Measurements from ENCODE around the gene DKC1. TPM values are rescaled to one million over a fixed set of nuclear protein-coding genes. Genes with fewer than 3 reads are reported as not detected.

The DKC1 gene
- total RNA-seq, 1 experiment from 2014 or later: 115 TPM

DNA sequence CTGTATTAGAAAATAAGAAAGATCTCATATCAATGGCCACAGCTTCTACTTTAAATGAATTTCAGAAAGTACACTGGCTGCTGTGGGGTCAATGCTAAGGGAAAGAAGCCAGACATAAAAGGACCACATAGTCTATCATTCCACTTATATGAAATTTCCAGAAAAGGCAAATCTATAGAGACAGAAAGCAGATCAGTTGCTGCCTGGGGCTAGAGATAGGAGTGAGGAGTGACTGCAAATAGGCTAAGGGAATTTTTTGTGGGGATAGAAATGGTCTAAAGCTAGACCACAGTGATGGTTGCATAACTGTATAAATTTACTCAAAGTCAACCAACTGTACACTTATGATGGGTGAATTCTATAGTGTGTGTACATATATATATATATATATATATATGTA is 20.1 kb upstream of the DKC1 start:
- Histone ChIP-seq H3K27ac (ENCODE audit: low read length) (no peak overlapping the region), H3K79me2 (ENCODE audit: low read length) (no peaks in the 10 kb centered on the region), H3K36me3 (ENCODE audit: low read depth, low read length) (no peaks in the 10 kb centered on the region), H3K9me2 (replicated peaks; ENCODE audit: low read length) (no peaks in the 10 kb centered on the region), H4K20me1 (ENCODE audit: low read length) (no peaks in the 10 kb centered on the region), H3K9ac (ENCODE audit: low read length) (no peak overlapping the region), H3K4me2 (ENCODE audit: low read length) (no peak overlapping the region), H3K27me3 (ENCODE audit: low read length) (no peaks in the 10 kb centered on the region), H3F3A (ENCODE audit: low read length, unreplicated experiment) (no peaks in the 10 kb centered on the region), H3K4me3 (ENCODE audit: low read length) (no peak overlapping the region), H2AFZ (ENCODE audit: low read length) (no peak overlapping the region), H3K9me3 (ENCODE audit: low read length) (no peaks in the 10 kb centered on the region), H3K4me1 (ENCODE audit: insufficient read depth, low read length) (peaks cover 6% of the 10 kb centered on the region; the same call in 1 of the 2 replicates)
- CTCF ChIA-PET: no interaction called here
- ATAC-seq (no peak), DNase-seq (no peak)
- no peak for TF ChIP-seq EZH2phosphoT487 (IDR thresholded peaks at IDR 0.05; ENCODE audit: borderline replicate concordance, low read length)
- TF ChIP-seq, protein P1, sequence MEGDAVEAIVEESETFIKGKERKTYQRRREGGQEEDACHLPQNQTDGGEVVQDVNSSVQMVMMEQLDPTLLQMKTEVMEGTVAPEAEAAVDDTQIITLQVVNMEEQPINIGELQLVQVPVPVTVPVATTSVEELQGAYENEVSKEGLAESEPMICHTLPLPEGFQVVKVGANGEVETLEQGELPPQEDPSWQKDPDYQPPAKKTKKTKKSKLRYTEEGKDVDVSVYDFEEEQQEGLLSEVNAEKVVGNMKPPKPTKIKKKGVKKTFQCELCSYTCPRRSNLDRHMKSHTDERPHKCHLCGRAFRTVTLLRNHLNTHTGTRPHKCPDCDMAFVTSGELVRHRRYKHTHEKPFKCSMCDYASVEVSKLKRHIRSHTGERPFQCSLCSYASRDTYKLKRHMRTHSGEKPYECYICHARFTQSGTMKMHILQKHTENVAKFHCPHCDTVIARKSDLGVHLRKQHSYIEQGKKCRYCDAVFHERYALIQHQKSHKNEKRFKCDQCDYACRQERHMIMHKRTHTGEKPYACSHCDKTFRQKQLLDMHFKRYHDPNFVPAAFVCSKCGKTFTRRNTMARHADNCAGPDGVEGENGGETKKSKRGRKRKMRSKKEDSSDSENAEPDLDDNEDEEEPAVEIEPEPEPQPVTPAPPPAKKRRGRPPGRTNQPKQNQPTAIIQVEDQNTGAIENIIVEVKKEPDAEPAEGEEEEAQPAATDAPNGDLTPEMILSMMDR (conservative IDR thresholded peaks at IDR 0.05; ENCODE audit: low read depth, low read length): no peak
- TF ChIP-seq EZH2 (IDR thresholded peaks at IDR 0.05; ENCODE audit: low read length, unreplicated experiment): no peak
- POLR2A ChIA-PET (ENCODE audit: unreplicated experiment): no interaction called here
- no TSS peak for BruUV-seq (replicated peaks)
- intact Hi-C loops (cut with micrococcal nuclease): no loop called here

DNA sequence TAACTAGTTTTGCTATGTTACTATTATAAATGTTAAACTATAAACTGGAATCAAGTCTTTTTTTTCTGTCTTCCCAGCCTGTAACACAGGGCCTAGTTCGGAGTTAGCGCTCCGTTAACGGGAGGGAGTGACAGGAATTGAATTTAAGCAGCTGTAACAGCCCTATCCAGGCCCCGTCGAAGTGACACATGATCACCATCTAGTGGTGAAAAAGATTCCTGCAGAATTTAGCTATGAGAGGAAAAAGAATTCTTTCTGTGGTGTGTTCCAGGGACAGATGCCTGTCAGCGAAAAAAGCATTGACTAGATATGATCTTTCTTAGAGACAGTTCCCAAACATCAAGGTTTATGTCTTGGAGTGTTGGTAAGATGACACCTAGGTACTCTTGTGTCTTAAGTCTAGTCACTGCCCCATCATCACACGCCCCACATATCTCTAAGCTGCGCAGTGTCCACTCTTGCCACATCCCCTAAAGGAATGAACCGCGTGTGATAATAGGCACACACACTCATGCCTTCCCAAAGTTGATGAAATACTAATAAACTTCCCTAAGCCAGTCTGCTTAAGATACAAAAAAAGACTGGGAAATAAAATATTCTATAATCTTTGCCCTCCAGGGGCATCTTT is 13.8 kb upstream of the DKC1 start:
- no peak overlapping the region for H3K9ac ChIP-seq (ENCODE audit: low read length)
- ChIA-PET POLR2A (ENCODE audit: unreplicated experiment) (no interaction called here), CTCF (interaction anchor here (0.6 to 1.6 kb wide), 5 partner anchors 11 to 153 kb away, joined by 3 to 9 read pairs (median 5); no protein-coding TSS in a partner anchor)
- TF ChIP-seq EZH2phosphoT487 (IDR thresholded peaks at IDR 0.05; ENCODE audit: borderline replicate concordance, low read length): no peak
- TF ChIP-seq, protein P1 (conservative IDR thresholded peaks at IDR 0.05; ENCODE audit: low read depth, low read length): peak; percentile 83
- ATAC-seq (peak; percentile 71), DNase-seq (peak; percentile 88)
- peaks cover 7% of the 10 kb centered on the region; the same call in 1 of the 2 replicates for H3K4me1 ChIP-seq (ENCODE audit: insufficient read depth, low read length)
- BruUV-seq (replicated peaks): no TSS peak
- no peaks in the 10 kb centered on the region for H3K79me2 ChIP-seq (ENCODE audit: low read length)
- H3K9me2 ChIP-seq (replicated peaks; ENCODE audit: low read length): no peaks in the 10 kb centered on the region
- H4K20me1 ChIP-seq (ENCODE audit: low read length): no peaks in the 10 kb centered on the region
- H3F3A ChIP-seq (ENCODE audit: low read length, unreplicated experiment): no peaks in the 10 kb centered on the region
- peaks cover 30% of the 10 kb centered on the region for H3K27me3 ChIP-seq (ENCODE audit: low read length)
- no peak overlapping the region for H2AFZ ChIP-seq (ENCODE audit: low read length)
- intact Hi-C loops (cut with micrococcal nuclease): loop anchor here (1.0 kb wide), 3 partner anchors 24 to 92 kb away; no protein-coding TSS in a partner anchor
- no peak overlapping the region for H3K27ac ChIP-seq (ENCODE audit: low read length)
- no peaks in the 10 kb centered on the region for H3K36me3 ChIP-seq (ENCODE audit: low read depth, low read length)
- H3K4me3 ChIP-seq (ENCODE audit: low read length): no peak overlapping the region
- H3K9me3 ChIP-seq (ENCODE audit: low read length): no peaks in the 10 kb centered on the region
- peak overlapping the region; percentile 57 for H3K4me2 ChIP-seq (ENCODE audit: low read length)

DNA sequence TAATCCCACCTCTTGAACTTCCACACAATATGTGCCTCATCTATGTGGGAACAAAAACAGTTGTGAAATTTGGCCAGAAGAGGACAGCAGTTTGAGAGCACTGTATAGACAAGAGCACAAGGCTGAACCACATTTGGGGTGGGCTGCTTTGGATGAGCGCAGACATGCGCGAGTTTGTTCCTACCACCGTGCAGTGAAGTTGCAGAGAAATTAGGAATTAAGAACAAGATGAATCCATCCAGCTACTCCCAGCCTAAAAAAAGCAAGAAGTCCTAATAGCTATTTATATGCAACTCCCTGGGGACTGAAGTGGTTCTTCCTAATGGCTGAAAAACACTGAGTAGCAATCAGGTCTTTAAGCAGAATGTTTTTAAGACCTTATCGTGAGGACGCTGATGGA is 12.8 kb upstream of the DKC1 start:
- DNase-seq: no peak
- no TSS peak for BruUV-seq (replicated peaks)
- TF ChIP-seq, protein P1 (conservative IDR thresholded peaks at IDR 0.05; ENCODE audit: low read depth, low read length): 0 out of 2 replicates have a peak, but pooled peaks have one; percentile 16
- TF ChIP-seq EZH2 (IDR thresholded peaks at IDR 0.05; ENCODE audit: low read length, unreplicated experiment) (no peak), EZH2phosphoT487 (IDR thresholded peaks at IDR 0.05; ENCODE audit: borderline replicate concordance, low read length) (no peak)
- no peaks in the 10 kb centered on the region for H3K36me3 ChIP-seq (ENCODE audit: low read depth, low read length)
- ChIA-PET POLR2A (ENCODE audit: unreplicated experiment) (no interaction called here), CTCF (interaction anchor here (1.6 kb wide), 1 partner anchor 12 kb away, joined by 5 read pairs; no protein-coding TSS in a partner anchor)
- H2AFZ ChIP-seq (ENCODE audit: low read length): peak overlapping the region; percentile 89
- H3K4me3 ChIP-seq (ENCODE audit: low read length): peak overlapping the region; percentile 68
- no peaks in the 10 kb centered on the region for H3K9me3 ChIP-seq (ENCODE audit: low read length)
- no peak overlapping the region for H3K9ac ChIP-seq (ENCODE audit: low read length)
- H3K79me2 ChIP-seq (ENCODE audit: low read length): no peaks in the 10 kb centered on the region
- peaks cover 7% of the 10 kb centered on the region; the same call in 1 of the 2 replicates for H3K4me1 ChIP-seq (ENCODE audit: insufficient read depth, low read length)
- intact Hi-C loops (cut with micrococcal nuclease): no loop called here
- peaks cover 30% of the 10 kb centered on the region for H3K27me3 ChIP-seq (ENCODE audit: low read length)
- H3K4me2 ChIP-seq (ENCODE audit: low read length): peak overlapping the region; percentile 91
- no peaks in the 10 kb centered on the region for H3K9me2 ChIP-seq (replicated peaks; ENCODE audit: low read length)
- H4K20me1 ChIP-seq (ENCODE audit: low read length): no peaks in the 10 kb centered on the region
- ATAC-seq: no peak
- H3F3A ChIP-seq (ENCODE audit: low read length, unreplicated experiment): no peaks in the 10 kb centered on the region
- H3K27ac ChIP-seq (ENCODE audit: low read length): no peak overlapping the region
